HS-27A (cell line): ENCODE measurements around the gene TMEM266.

Source experiments
- DNase-seq: peaks from one replicate; pipeline ENCODE4 v3.0.0-alpha.2; 2012; ENCODE audit warnings: low read depth, missing footprints

The TMEM266 gene

DNA sequence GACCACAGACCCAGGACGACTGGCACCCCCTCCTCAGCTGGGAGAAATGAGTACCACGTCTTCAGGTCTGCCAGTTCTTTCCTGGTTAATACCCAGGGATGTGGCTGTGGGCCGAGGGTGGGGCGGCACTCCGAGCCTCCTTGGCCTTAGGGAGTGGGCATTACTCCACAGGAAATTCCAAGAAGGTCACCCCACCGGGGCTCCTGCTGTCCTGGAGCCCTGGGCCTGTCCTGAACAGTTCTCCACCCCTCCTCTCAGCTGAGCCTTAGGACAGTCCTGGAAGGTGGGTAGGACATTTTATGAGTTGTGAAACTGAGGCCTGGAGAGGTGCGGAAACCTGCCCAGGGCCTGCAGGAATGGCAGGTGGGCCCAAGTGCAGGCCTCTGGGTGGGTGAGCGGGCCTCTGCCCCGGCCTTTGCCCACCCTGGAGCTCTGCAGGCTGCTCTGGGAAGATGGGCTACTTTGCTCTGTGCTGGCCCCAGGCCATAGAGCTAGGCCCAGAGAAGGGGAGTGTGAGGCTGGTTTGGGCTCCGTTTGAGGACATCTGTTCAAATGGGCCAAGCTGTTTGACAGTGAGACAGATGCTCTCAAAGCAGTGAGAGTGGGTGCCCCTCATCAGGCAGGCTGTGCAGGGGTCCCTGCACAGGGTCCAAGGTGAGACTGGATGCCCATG, 103.1 kb downstream of the TMEM266 start:
- DNase-seq, result no peak

DNA sequence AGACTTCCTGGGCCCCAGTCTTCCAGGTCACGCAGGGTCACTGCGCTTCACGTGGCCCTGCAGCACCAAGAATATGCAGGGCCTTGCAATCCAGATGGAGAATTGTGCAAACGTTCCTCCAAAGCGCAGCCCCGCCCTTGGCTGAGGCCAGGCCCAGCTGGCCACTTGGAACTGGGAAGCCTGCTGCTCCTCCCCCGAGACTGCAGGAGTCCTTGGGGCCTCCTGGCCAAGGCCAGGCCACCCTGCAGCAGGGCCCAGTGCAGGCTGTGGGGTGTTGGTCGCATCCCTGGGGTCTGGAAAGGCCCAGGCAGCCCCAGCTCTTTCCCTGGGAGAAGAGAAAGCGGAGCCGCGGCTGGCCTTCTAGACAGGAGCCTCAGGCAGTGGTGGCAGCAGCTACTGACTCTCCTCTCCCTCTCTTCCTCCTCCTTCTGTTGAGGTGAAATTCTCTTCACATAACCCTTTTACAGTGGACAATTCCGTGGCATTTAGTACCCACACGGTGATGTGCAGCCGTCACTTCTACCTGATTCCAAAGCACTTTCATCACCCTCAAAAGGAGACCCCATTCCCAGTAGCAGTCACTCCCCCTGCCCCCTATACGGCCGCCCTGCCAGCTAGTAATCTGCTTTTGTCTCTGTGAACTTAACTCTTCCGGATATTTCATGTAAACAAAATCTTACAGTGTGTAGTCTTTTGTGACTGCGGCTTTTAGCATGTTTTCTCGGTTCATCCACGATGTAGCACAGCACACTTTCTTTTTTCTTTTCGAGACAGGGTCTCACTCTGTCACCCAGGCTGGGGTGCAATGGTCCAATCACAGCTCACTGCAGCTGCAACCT, 103.9 kb downstream of the TMEM266 start:
- no peak for DNase-seq

DNA sequence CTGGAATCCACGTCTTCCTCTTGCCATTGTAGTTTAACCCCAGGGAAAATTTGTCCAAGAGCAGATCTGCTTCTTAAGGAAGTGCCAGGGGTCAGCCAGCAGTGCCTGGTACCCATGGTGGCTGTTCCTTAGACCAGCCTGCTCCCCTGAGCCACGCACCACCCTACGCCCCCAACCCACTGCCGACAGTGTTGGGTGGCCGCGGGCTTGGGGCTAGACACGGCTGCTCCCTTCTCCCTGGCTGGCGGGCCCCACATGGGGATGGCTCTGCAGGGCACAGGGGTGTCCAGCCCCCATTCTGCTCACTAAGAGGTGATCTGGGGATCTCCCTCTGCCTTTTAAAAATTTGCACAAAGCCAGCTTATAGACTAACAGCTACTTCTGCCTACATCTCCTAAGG, 104.8 kb downstream of the TMEM266 start:
- DNase-seq, result no peak

DNA sequence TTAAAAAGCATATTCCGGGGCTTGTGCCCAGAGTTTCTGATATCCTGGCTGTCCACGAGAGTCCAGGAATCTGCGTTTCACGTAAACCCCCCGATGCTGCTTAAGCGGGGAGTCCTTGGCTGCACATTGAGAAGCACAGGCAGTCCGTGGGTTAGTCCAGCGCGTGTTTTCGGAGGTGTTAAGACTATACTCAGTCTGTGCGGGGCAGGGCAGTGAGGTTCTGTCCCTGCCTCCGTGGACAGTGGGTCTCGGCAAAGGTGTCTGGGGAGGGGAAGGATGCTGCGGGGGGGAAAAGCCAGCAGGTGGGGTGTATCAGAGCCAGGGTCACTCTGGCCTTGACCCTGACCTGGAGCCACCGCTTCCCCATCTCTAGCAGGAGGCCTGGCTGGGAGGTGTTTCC, 106.2 kb downstream of the TMEM266 start:
- no peak for DNase-seq

DNA sequence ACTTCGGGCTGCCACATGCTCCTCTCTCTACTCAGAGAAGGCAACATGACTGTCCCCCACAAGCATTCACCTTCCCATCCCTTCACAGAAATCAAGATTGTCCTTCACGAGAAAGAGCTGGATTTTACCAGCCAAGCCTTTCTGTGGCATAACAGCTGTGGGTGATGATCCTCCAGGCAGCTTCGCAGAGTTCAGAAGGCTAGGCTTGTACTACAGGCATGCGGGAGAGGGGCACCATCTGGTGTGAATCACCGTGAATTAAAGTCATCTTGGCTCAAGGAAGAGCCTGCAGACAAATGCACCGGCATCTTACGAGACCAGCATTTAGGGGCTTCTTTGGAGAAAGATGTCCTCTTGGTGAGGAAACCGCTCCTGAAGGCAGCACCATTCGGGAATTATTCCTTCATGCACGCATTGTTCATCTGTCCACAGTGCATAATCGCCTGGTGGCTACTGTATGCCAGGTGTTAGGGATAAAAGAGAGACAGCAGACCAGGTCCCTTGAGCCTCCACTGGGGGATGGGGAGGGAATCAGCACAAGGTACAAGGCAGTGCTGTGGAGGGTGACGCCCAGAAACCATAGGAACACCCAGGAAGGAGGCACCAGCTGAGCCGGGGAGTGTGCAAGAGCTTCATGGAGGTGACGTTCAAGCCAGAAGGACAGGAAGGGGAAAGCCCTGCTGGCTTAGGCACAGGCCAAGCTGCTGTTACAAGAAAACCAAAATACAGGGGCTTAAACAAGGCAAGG, 108.6 kb downstream of the TMEM266 start:
- DNase-seq, result no peak

DNA sequence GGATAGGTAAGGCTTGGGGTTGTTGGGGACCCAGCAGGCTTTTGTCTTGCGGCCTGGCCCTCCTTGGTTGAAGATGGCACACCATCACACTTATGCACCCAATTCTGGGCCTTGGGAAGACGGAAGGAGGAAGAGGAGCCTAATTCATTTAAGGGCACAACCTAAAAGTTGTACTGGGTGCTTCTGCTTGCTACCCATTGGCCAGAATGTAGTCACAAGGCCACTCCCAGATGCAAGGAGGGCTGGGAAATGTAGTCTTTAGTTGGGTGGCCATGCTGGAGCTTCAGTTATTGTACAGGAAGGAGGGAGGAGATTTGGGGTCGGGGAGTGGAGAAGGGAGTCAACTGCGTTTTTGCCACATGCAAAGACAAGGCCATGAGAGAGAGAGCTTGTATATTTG, 109.2 kb downstream of the TMEM266 start:
- DNase-seq, result no peak

DNA sequence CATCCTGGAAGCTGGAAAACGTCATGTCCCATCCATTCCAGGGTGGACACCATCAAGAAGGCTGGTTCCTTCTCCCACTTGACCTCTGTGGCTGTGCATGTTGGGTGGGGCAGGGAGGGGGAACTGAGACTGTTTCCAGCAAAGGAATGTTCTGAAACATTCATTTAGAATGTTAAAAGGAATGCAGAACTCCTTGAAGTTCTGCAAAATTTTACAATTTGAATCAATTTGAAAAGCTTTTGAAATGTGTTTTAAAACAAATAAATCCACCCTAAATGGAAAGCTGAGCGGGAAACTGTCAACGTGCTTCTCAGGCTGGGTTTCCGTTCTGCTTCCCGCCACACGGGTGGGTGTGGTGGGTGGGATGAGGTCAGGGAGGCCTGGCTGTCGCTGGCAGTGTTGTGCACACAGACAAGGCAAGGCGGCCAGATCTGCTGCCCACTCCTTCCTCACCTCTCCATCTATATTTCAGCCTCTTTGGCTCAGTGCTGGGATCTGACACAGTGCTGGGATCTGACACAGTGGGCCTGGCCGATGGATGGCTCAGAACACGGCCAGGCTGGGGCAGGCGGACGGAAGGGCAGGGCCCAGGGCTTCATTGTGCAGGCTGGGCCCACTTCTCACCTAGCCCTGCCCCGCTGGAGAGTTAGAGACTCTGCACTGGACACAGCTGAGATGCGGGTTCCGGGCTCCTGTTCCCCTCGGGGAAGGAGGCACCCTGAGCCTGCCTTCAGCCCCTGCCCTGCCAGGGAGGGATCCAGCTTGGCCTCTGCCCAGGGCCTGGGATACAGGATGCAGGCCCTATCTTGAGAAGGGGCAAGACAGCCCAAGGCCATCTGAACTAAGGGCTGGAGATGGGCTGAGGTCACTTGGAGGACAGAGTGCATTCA, 110.4 kb downstream of the TMEM266 start:
- DNase-seq, result peak; percentile 84

DNA sequence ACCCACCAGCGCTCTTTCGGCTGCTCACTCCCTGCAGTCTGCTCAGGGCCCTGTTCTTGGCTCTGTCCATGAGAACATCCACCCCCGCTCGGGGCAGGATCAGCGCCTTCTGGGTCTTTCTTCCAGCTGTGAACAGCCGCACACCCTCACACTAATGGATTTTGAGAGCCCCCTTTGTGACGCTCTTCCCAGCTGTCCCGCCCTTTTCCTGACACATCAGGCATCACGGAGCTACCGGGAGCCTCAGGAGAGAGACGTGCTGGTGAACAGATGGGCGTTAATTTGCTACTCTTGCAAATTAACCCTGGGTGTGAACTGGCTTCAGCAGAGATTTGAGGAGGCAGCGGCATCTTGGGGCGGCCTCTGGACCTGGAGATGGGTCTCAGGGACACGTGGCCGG, 113.0 kb downstream of the TMEM266 start:
- DNase-seq, result no peak

DNA sequence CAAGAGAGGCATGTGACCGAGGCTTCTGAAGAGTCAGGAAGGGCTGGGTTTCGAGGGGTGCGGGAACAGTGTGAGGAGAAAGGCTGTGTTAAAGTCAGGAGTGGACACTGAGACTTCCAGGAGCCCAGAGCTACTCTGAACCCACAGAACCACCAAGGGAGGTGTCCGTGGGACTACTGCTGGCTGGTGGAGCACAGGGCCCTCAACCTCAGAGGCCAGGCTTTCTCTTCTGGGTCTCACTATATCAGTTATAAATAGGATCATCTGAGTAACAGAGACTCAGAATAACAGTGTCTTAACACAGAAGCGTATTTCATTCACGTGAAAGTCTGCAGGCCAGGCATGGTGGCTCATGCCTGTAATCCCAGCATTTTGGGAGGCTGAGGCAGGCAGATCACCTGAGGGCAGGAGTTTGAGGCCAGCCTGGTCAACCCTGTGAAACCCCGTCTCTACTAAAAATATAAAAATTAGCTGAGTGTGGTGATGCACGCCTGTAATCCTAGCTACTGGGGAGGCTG, 113.6 kb downstream of the TMEM266 start:
- no peak for DNase-seq

DNA sequence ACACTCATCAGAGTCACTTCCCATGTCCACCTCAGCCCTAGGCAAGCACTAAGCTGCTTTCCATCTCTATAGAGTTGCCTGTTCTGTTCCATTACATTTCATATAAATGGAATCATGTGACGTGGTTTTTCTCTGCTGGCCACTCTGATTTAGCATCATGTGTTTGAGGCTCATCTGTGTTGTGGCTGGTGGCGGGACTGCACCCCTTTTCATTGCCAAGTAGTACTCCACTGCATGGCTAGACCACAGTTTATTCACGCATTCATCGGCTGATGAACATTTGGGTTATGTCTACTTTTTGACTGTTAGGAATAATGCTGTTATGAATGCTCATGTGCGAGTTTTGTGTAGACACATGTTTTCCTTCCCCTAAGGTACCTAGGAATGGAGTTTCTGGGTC, 114.9 kb downstream of the TMEM266 start:
- DNase-seq, result no peak

DNA sequence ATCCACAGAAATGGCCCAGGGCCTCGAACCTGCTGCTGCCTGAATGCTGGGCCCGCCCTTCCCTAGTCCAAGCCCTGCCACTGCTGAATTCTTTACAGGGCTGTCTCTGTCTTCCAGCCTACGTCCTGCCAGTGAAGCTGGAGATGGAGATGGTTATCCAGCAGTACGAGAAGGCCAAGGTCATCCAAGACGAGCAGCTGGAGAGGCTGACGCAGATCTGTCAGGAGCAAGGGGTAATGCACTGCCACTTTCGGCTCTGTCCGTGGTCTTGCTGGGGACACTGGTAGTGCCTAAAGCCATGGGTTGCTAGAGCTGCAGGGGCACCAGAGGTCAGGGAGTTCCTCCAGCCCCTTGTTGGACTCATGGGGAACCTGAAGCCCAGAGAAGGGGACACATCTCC, 115.7 kb downstream of the TMEM266 start:
- no peak for DNase-seq

DNA sequence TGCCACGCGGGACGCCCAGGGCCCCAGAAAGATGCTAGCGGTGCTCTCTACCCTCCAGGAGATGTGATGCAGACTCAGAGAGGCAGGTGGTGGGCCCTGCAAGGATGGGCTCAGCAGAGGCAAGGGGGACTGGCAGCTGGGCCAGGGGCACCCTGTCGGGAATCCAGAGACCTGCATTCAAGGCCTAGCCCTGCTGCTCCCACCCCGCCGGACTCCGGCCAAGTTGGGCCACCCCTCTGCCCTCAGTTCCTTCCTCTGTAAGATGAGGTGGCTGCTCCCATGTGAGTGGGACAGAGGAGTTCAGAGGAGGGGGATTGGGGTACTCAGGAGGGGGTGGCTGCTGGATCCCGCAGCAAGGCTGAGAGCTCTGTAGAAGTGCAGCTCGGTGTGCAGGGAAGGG, 116.3 kb downstream of the TMEM266 start:
- no peak for DNase-seq

DNA sequence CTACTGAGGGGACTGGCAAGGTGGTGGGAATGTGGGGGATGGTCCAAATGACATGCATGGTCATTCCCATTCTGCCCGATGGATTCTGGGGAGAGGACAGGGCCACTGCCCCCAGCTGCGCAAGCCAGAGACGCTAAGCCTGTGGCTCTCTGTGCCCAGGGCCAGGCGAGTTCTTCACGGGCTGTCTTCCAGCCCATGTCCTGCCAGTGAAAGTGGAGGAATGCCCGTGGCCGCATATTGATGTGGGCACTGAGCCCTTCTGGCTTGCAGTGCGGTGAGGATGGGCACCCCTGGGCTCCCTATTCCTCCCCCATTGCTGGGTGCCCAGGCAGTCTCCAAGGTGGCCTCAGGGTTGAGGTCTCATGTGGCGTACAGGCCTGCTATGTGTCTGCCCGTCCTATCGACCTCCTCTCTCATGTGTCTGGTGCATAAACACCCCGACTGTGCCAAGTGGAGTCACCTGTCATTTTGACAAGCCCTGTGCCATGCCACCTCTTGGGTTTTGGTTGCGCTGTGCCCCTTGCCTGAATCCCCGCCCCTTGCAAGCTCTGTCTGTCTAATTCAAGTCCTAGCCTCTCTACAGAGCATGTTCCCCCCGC, 116.8 kb downstream of the TMEM266 start:
- no peak for DNase-seq

DNA sequence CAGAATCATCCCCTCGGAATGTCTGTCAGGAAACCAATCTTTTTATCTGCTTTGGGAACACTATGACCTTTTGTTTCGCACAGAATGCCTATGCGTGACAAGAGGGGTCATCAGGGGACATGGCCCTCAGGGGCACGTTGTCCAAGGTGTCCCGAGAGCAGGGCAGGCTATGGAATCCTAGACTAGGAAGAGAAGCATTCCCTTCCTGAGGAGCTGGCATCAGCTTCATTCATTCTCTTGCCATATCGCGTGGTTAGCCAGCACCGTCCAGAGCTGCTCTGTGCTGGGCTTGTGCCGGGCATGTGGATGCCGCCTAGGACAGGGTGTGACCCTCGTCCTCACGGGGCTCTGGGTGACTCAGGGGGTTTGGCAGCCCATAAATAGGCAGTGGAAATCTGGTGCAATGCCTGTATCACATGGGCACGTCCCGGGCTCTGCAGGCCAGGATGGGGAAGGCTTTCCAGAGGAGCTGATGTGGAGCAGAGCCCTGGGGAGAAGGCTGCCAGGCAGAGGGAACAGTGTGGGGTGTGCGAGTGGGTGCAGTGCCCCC, 117.8 kb downstream of the TMEM266 start:
- DNase-seq, result peak; percentile 90

DNA sequence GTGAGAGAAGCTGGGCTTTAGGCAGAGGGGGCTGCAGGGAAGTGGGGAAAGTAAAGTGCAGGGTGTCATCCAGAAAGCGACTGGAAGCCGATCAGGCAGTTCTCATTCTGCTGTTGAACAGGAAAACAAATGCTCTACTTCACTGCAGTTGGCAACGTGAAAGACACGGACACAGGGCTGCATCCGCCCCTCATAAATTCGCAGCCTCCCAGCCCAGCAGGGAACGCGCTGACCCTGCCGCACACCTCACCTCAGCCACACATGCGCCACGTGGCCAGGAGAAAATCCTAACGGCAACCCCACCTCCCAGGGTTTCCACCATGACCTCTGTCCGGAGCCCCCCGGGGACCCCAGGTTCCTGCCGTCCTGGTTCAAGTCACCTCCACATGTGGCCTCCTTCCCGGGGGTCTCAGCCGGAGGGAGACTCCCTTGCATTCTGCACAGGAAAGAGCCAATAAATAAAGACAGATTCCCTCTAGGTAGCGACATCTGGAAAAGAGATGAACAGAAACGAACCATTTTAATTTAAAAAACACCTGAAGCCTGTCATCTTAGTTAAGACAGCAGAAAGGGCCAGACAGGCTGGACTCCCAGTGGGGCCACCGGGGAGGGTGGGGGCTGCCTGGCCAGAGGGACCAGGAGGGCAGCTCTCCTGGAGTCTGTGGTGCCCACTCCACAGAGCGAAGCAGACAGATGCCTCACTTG, 118.7 kb downstream of the TMEM266 start:
- DNase-seq, result no peak

DNA sequence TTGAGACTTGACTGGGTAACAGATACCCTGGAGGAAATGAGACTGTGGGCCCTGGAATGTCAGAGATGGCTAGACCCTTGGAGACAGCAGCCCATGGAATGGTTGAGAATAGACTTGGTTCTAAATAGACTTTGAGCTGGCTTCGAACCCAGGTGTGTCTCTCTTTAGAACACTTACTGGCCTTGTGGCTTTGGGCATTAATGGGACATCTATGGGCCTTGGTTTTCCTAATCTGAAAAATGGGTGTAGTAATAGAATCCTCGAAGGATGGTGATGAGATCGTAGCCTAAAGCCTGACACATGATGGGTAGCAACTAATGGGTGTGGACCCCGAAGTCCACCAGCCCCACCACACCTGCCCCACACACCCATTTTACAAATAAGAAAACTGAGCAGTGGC, 119.2 kb downstream of the TMEM266 start:
- no peak for DNase-seq

DNA sequence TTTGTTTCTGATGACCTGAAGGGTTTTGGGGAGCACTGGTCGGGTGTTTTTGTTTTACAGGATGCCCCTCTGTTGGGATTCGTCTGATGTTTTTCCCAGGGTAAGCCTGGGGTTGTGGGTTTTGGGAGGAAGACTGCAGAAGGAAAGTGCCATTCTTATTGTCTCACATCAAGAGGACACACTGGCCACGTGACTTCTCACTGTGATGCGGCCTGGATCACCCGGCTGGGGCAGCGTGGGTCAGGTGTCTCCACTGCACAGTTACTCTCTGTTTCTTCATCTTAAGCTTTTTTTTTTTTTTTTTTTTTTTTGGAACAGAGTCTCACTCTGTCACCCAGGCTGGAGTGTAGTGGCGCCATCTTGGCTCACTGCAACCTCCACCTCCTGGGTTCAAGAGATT, 120.5 kb downstream of the TMEM266 start:
- DNase-seq, result no peak

DNA sequence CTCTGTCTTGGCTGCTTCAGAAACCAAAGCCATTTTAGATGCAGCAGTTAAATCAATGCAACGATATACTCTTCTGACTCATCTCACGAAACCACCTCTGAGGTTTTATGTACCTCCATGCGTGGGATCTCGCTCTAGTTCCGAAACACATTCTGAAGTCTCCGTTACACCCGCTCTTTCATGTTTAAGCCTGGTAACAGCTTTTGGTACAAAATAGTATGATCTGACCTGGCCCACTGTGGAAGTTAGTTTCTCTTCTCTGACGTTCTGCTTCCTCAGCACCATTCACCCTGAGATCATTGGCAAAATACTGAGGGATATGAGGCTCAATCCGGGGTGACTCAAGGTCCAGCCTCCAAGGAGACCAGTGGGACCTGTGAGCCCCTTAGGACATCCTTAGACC, 121.9 kb downstream of the TMEM266 start:
- DNase-seq, result no peak

DNA sequence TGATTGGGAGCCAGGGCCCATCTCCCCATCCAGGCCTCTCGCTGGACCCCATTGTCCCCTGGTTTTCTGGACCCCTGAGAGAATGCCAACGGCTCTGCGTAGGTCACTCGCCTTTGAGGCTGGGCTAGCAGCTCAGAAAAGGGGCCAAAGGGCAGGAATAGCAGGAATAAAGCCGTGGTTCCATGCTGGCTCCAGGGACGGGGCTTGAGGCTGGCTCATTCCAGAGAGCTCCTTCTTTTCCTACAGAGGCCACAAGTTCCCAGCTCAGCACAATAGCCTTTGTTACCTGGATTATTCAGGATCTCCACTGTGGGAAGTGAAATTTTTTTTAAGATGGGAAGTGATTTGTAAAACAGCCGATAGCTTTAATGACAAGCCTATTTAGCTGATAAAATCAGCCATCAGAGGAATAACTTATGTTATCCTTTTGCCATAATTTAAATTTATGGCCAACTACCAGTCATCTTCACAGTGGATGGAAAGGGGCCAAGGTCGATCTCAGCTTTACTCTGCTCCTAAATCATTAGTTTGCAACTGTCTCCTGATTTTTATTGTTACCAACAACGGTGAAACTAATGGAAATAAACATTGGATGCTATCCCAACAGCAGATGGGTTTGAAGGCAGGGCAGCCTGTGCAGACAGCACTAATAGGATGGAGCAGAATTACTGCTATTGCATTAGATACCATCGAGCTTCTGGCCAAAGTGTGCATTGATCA, 124.3 kb downstream of the TMEM266 start:
- no peak for DNase-seq

DNA sequence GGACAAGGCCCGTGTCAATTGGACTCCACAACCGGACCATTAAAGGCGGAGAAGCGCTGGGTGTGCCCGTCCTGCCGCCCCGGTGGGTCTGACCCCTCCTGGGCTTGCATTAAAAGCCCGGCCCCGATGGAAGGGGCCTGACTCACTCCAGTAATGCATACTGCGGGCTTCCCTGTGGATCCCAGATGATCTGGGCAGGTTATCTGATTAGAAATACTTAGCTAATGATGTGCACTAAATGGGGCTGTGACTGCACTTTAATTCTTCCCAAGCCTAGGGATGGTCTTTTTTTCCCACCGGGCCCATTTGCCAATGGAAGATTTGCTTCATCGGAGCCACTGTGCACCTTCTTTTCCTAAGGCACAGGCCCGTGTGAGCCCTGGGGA, 124.9 kb downstream of the TMEM266 start:
- no peak for DNase-seq
